Lower leg skin (tissue), 3 donors: ENCODE data around the gene ZNF429.

ENCODE experiments used
- CTCF ChIP-seq, 3 donors: fragments of 450-650 bp; IDR thresholded peaks; one replicate each; pipeline ENCODE4 v1.5.1; 2016; ENCODE audit warnings: antibody characterized with exemption in 3 of 3, mild to moderate bottlenecking in 3 of 3, moderate library complexity in 2 of 3
- POLR2A ChIP-seq, 2 donors: fragments of 450-650 bp; IDR thresholded peaks; one replicate each; pipeline ENCODE4 v1.6.1; 2016 to 2017; ENCODE audit warnings: antibody characterized with exemption in 2 of 2, mild to moderate bottlenecking in 1 of 2, moderate library complexity in 1 of 2

GRCh38 chr19:21496876-21497275, 8.5 kb upstream of the ZNF429 start:
- no peak for TF ChIP-seq POLR2A (IDR thresholded peaks at IDR 0.05)
- TF ChIP-seq CTCF (IDR thresholded peaks at IDR 0.05) = no peak
